Measurements from ENCODE around the gene TMEM135.
"Not testable (repeated sequence)": the region's sequence is repeated elsewhere in the genome, so short reads cannot be mapped to it uniquely, and the experiment has no call there.

TMEM135 gene

DNA sequence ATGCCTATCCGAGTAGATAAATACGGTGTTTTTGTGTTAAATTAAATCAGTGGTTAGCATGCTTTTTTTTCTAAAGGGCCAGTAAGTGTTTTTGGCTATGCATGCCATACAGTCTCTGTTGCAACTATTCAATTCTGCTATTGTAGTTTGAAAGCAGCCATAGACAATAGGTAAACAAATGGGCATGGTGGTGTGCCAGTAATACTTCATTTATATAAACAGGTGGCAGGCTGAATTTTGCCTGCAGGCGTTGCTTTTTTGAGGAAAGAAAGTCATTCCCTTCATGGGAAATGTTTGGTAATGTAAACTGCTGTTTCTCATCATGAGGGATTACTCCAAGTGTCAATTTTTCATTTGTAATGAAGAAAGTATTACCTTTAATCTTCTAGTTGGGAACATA, 106.5 kb downstream of the TMEM135 start:
- no peak for DNase-seq

DNA sequence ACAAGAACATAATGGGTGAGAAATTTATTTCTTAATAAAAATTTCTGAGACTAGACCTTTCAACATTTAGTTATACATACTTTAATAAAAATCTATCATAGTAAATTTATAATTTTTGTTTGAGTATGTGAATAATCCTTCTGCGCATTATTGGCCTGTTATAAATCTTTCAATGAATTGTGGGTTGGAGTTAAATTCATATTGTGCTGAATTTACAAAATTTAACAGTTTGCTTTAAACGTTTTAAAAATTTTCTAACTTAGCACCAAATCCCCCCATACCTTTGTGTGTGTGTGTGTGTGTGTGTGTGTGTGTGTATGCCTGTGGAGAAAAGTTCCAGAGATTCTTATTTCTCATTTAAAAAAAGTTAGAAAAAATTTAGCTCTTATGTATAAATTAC, 111.0 kb downstream of the TMEM135 start:
- no peak for DNase-seq

DNA sequence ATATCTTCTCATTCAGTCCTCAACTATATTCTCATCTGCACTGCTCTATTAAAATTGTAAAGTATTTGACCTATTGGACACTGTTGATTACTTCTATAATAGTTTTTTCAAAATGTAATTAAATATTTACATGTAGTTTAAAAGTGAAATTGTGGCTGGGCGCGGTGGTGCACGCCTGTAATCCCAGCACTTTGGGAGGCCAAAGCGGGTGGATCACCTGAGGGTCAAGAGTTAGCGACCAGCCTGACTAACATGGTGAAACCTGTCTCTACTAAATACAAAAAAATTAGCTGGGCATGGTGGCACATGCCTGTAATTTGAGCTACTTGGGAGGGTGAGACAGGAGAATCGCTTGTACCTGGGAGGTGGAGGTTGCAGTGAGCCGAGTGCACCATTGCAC, 112.0 kb downstream of the TMEM135 start:
- DNase-seq, result not testable (repeated sequence)

DNA sequence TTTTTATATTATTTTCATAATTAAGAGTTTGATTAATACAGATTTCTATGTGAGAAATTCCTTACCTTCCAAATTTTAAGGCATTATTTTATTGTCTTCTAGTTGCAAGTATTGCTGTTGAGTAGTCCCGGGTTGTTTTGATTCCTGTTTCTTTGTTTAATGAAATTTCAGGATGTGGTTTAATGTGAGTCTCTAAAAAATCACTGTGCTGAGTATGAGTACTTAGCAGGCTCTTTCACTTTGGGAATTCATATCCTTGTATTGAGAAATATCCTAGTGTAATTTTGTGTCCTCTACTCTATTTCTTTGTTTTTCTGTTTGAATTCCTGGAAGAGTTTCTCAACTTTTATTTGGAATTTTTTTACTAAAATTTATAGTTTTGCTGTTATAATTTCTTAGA, 113.2 kb downstream of the TMEM135 start:
- DNase-seq, result no peak

DNA sequence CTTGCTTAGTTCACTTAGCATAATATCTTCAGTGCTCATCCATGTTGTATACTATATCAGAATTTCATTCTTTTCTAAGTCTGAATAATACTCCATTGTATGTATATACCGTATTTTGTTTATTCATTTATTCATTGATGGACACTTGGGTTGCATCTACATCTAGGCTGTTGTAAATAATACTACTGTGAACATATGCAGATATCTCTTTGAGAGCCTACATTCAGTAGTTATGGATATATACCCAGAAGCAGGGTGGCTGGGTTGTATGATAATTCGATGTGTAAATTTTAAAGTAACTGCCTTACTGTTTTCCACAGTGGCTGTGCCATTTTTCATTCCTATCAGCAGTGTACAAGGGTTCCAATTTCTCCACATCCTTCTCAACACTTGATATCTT, 116.5 kb downstream of the TMEM135 start:
- DNase-seq, result no peak

DNA sequence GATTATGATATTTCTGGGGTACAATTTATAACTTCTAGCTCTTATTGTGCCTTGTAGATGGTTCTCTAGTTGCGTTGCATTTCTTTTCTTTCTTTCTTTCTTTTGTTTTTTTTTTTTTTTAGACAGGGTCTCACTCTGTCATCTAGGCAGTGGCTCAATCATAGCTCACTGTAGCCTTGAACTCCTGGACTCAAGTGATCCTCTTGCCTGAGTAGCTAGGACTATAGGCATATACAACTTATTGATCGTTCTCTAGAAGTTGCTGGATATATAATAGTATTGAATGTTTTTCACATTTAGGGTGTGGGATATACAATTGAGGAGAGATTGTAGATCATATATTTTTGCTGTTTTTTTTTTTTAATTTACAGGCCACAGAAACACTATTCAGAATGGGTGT, 119.2 kb downstream of the TMEM135 start:
- DNase-seq, result no peak

DNA sequence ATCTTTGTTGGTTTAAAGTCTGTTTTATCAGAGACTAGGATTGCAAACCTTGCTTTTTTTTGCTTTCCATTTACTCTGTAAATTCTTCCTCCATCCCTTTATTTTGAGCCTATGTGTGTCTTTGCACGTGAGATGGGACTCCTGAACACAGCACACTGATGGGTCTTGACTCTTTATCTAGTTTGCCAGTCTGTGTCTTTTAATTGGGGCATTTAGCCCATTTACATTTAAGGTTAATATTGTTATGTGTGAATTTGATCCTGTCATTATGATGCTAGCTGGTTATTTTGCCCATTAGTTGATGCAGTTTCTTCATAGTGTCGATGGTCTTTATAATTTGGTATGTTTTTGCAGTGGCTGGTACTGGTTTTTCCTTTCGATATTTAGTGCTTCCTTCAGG, 131.3 kb downstream of the TMEM135 start:
- not testable (repeated sequence) for DNase-seq

DNA sequence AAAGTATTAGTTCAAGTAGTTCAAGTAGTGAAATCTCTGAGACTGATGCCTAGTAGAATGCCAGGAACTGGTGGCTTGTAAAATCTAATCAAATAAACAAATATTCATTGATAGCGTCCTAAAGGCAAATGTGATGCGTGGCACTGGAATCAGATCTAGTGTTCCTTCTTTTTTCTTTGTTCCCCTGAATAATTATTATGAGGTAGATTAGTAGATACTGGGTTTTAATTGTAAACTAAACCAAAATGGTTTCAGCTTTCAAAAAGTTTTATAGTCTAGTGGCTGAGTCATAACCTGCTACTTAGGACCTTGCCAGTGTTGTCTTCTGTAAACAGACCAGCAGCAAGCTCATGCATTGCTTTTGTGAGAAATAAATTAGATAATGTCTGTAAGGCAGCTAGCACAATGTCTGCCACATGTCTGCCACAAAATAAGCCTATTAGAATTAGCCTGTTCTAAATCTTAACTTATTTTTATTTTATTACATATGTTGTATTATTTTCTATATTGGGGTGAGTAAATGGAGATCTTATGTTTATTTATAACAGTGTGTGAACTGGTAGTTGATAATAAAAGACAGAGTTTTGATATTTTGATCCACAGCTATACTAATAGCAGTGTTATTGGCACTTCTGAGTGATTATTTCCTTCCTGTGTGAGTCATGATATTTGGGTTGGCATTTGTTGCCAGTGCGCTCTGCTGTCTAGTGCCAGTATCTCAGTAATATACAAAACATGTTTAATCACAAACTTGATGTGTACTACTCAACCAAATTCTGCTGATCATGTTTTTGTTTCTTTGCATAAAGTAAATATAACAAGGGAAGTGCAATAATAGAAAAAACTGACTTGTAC, 135.7 kb downstream of the TMEM135 start:
- no peak for DNase-seq

DNA sequence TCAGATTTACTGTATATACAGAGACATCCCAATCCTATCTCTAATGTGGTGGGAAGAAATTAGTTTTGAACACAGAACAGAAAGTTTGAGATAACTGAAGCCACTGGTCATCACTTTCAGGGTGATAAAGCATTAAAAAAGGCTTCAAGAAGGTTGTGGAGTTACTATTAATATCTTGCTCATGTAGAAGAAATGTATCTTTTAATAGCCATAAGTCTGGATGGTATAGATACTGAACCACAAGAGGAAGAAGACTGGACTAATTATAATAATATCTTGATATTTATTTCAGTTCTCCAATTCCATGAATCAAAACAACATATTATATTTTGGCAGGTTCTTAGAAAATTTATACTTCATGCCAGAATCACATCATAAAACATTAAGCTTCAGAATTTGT, 137.1 kb downstream of the TMEM135 start:
- no peak for DNase-seq

DNA sequence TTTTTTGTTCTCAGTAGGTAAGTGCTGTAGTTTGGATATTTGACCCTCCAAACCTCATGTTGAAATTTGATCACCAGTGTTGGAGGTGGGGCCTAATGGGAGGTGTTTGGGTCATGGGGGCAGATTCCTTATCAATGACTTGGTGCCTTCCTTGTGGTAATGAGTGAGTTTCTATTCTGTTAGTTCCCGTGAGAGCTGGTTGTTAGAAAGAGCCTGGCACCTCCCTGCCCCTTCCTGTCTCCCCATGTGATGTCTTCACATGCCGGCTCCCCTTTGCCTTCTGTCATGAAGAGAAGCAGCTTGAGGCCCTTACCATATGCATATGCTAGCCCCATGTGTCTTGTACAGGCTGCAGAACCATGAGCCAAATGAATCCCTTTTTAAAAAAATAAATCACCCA, 138.3 kb downstream of the TMEM135 start:
- no peak for DNase-seq

DNA sequence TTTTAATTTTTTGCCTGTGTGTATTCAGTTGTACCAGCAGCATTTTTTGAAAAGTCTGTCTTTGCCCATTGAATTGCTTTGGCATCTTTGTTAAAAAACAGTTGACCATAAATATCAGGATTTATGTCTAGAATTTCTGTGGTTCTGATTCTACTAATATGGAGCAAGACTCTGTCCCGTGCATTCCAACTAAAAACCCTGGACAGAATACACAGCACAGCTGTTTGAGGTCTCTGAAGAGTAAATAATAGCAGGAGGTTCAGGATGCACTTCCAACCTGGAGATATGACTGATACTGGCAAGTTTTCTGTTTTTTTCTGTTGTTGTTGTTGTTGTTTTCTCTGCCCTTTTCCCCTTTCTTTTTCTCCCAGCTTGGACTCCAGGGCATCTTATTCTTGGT, 141.9 kb downstream of the TMEM135 start:
- no peak for DNase-seq

DNA sequence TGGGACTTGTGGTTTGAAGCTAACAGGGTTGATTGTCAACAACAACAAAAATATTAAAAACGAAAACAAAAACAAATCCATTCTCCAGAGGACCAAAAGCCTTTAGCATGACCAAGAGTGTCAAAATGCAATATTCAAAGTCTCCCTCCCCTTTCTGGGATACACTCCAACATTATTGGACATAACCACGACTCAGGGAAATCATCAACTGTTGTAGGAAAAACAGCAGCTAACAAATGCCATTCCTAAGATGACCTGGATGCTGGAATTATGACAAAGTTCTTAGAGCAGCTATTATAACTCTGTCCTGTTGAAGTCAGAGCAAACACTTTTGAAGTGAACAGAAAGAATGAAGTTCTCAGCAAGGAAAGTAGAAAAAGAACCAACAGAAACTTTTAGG, 143.0 kb downstream of the TMEM135 start:
- DNase-seq, result no peak

DNA sequence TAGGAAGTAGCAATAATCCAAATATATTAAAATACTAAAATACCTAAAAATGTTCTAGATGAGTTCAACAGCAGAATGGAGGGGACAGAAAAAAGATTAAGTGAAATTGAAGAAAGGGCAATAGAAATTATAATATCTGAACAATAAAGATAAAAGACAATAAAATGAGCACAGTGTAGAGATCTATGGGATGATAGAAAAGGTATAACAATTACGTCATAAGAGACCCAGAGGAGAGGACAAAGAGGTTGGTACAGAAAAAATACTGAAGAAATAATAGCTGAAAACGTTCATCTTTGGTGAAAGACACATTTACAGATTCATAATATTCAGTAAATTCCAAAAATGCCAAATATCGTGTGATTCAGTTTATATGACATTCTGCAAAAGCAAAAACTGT, 143.4 kb downstream of the TMEM135 start:
- no peak for DNase-seq

DNA sequence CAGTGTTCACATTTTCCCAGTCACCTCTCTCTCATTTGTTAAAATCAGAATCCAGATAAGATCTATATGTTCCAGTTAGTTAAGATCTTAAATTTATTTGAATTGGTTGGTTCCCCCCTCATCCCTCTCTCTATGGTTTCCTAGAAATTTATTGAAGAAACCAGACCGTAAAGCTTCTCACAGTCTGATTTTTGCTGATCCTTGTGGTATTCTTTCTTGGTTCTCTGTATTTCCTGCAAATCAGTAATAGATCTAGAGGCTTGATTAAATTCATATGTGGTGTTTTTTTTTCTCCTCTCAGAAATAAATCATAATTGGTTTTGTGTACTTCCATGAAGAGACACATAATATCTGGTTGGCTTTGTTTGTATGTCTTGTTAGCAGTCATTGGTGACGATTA, 147.5 kb downstream of the TMEM135 start:
- no peak for DNase-seq

DNA sequence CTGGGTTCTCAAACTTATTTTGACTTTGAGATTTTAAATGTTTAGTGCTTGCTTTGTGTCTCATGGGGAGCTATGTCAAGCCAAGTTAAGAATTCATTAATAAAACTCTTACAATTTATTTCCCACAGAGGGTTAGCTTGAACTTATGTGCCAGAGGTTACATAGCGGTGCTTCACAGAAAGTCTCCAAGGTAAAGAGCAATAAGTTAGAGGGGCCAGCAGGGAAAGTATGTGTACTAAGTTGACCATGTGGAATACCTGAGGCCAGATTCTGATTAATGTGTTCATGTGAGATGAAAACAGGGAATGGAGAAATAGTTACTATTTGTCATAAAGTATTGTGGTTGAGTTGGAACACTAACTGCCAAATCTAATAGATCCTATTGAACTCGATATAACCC, 149.3 kb downstream of the TMEM135 start:
- no peak for DNase-seq

DNA sequence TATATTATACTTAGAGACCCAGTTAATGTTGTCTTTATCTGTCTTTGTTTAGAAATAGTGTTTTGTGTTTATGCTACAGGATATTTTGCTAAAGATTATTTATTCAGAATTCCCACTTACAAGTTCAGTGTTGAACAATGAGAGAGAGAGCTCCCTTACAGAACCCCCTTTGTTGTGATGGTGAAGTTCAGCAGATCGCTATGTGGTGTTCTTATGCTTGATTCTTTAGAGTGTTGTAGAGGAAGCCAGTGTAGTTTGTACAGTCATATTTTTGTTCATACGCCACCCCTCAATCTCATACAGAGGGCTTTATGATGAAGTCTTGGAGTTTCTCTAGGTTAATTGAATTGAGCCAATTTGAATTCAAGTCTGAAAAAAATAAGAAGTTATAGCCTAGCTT, 150.2 kb downstream of the TMEM135 start:
- no peak for DNase-seq

DNA sequence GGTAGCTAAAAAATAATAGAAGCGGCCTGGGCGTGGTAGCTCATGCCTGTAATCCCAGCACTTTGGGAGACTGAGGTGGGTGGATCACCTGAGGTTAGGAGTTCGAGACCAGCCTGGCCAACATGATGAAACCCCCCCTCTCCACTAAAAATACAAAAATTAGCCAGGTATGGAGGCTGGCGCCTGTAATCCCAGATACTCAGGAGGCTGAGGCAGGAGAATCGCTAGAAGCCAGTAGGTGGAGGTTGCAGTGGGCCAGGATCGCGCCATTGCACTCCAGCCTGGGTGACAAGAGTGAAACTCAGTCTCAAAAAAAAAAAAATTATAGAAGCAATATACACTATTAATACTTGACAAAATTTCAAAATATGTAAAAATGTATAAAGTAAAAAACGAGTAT, 150.7 kb downstream of the TMEM135 start:
- DNase-seq, result not testable (repeated sequence)

DNA sequence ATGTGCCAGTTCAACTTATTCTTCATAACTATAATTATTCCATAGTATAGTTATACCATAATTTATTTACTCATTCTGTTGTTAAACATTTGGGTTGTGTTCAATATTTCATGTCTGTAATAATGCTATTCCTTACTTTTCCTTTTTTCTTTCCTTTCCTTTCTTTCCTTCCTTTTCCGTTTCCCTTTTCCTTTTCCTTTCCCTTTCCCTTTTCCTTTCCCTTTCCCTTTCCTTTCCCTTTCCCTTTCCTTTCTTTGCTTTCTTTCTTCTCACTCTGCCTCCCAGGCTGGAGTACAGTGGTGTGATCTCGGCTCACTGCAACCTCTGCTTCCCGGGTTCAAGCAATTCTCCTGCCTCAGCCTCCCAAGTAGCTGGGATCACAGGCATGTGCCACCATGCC, 151.2 kb downstream of the TMEM135 start:
- DNase-seq, result not testable (repeated sequence)

DNA sequence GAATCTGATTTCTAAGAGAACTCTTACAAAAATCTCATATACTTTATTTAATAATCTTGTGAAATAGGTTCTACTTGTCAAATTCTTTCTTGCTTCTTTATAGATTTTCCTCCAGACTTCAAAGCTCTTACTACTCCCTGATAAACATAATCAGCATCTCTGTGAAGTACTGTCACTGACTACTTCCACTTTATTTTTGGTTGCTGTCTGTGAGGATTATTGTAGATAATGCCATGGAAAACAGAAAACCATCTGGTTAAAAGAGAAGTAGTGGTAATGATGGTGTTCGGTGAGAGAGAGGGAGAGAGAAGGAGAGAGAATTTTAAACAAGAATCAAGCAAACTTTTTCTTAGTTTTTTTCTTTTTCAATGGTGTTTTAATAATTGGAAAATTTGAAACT, 152.3 kb downstream of the TMEM135 start:
- no peak for DNase-seq

DNA sequence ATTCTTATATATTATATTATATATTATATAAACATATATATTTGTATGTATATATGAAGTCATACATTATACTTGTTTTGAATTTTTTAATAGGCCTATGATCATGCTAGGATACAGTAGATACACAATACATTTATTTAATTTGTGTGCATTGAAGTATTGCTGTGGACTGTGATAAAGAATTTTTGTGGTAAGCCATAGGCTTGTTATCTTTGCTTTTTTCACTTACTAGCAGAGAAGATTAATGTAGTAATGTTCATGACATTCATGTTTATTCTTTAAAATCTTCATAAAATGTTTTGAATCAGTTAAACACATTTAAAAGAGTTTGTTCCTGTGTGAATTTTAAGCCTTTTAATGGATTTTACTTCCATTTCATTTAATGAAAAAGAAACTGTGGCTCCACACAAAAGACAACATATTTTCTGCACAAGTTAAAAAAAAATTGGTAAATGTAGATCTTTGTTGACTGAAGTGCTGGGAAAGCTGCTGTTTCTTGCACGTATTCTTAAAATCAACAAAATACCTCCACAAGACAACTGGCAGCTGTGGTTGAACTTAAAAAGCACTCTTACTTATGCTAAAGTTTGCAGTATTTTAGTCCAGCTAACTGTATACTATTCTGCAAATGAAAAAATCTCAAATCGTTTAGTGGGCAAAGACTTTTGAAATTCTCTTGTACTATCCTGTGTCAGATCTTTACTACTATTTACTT, 156.2 kb downstream of the TMEM135 start:
- no peak for DNase-seq

DNA sequence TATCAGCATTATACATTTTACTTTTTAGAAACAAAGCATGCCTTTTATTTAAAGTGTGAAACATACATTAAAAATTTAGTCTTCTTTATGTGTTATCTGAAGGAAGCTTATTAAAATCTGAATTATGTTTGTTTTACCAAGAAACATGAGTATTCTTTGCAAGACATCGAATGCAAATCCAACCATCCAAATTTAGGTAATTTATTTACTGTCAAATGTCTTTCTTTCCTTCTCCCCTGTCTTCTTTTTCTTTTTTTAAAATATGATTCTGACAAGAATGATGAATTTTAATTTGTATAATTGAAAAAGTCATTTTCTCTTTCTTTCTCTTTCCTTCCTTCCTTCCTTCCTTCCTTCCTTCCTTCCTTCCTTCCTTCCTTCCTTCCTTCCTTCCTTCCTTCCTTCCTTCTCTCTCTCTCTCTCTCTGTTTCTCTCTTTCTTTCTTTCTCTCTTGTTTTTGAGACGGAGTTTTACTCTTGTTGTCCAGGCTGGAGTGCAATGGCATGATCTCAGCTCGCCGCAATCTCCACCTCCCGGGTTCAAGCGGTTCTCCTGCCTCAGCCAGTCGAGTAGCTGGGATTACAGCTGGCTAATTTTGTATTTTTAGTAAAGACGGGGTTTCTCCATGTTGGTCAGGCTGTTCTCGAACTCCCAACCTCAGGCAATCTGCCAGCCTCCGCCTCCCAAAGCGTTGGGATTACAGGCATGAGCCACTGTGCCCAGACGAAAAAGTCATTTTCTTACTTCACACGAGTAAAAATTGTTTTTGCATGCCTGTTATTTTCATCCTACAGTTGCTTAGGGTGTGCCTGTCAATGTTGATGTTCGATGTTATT, 157.5 kb downstream of the TMEM135 start:
- DNase-seq, result no peak

DNA sequence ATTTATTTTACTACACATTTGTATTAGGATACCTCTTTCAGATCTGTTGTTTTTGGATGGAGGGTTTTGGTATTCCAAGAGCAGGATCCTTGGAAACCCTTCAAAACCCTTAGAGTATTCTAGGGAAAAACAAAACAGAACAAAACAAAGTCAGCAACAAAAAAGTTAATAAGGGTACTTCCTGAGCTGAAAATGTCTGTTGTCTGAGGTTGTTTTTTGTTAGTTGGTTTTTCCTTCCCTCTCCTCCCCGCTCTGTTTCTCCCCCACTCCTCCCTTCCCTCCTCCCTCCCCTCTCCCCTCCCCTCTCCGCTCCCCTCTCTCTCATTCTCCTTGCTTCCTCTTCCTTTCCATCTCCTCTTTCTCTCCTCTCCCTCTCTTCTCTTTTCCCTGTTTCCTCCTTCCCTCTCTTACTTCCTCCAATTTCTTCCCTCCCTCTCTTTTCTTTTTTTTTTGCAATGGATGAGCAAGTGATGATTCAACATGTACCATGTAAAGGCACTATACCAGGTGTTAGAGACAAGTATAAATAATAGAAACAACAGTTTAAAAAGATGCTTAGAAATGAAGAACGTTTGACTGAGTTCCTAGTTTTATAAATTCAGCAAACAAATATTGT, 160.6 kb downstream of the TMEM135 start:
- DNase-seq, result no peak

DNA sequence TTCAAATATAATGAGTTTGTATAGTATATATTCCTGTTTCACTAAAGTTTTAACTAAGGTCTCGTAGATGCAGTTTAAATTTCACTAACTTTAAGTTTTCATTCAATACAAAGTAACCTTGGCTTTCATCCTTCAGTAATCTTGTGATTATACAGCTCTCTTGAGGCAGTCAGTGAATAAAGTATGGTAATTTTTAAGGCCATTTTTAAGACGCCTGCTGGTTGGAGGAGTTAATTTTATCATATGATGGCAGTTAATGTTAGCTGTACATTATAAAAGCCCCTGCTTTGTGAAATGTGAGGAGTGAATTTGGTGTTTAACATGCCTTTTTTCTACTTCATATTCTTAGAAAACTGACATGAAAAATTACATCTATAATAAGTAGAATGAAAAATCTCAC, 163.6 kb downstream of the TMEM135 start:
- no peak for DNase-seq
